Measurements from ENCODE around the gene ZFYVE28.
"Not testable (repeated sequence)": the region's sequence is repeated elsewhere in the genome, so short reads cannot be mapped to it uniquely, and the experiment has no call there.

Gene ZFYVE28

GRCh38 chr4:2289955-2290333 is 128.5 kb downstream of the ZFYVE28 start:
- DNase-seq (ENCODE audit: low read depth in 2 of 2): no peak

DNA sequence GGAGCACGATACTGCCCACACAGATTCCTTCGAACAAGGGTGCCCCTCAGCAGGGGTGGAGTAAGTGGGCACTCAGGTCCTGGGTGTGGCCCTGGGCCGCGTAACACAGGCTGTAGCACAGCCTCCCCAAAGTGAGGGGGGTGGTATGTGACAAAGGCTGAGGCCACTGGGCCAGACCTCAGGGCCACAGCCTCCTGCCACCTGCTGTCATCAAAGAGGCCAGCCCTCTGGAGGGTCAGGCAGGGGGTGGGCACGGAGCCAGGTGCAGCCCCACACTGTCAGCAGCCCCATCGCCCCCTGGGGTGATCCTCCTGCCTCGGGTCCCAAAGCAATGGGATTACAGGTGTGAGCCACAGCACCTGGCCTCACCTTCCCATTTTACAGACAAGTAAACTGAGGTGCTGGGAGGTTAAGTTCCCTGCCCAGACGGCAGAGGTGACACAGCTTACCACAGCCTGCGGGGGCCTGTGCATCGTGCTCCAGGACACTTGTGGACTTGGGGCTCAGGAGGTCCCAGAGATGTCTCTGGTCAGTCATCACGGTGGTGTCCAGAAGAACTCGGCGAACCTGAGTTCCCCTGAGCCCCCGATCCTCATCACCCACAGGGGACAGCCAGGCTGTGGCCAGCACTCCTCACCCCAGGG is 129.0 kb downstream of the ZFYVE28 start:
- no peak for DNase-seq (ENCODE audit: low read depth in 2 of 2)

- no peak for DNase-seq (ENCODE audit: low read depth in 2 of 2)
Measured at GRCh38 chr4:2288051-2288541, 130.3 kb downstream of the ZFYVE28 start.

GRCh38 chr4:2287594-2287915 is 130.9 kb downstream of the ZFYVE28 start:
- DNase-seq (ENCODE audit: low read depth in 2 of 2): no peak

DNA sequence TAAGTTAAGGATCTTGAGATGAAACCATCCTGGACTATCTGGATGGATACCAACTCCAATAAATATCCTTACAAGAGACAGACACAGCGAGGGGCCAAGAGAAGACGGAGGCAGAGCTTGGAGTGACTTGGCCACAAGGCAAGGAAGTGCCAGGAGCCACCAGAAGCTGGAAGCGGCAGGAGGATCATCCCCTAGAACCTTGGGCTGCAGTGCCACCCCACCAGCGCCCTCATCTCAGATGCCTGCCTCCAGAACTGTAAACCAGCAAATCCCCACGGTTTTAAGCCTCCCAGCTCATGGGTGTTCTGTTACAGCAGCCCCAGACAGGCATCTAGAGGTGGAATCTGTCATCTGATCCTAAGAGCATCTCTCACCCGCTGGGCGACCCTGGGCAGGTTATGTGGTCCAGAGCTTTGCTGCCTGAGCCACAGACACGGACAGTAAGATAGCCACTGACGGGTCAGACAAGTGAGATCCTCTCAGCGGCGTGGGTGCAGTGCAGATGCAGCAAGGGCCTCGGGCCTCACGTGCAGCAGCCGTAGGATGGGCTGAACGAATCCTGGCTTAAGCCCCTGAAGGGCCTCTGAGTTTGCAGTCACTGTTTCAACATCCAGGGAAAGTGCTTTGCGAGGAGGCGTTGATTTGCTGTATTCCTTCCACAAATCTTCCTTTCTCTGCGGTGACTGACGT is 131.4 kb downstream of the ZFYVE28 start:
- DNase-seq (ENCODE audit: low read depth in 2 of 2): no peak

DNA sequence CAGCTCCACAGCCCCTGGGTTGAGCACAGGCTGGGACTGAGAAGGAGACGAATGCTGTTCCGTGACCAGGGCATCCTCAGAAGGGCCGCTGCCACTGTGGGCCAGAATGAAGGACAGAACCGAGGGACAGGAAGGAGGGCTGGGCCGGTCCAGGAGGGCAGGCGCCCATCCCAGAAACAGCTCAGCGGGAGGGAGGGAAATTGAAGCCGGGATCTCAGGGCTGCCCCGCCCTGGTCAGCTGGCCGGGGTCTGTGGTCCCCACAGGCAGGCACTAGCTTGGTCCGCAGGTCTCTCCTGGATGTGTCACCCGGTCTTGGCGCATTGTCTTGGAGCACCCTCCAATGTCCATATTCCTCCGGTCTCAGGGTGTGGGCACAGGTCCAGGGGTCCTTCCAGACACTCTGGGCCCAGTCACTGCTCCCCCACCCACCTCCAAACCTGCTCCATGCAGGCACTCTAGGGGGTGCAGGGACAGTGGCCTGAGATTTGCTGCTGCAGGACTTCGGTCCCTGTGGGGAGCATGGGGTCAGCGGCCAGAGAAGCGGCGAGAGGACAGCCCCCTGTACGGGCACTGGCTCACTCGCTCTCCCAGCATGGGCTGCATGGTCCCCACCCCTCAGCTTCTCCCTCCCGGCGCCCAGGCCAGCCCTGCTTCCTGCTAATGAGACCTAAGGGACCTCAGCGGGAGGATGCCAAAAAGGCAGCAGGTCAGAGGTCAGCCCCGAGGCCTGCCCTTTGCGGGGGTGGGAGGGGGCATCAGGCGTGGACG is 132.6 kb downstream of the ZFYVE28 start:
- no peak for DNase-seq (ENCODE audit: low read depth in 2 of 2)

- peak; percentile 23 to 26 for DNase-seq (ENCODE audit: low read depth in 2 of 2)
Measured at GRCh38 chr4:2284934-2285612, 133.4 kb downstream of the ZFYVE28 start.

GRCh38 chr4:2284161-2284933 is 134.1 kb downstream of the ZFYVE28 start:
- DNase-seq (ENCODE audit: low read depth in 2 of 2): no peak

GRCh38 chr4:2283199-2283711 is 135.2 kb downstream of the ZFYVE28 start:
- DNase-seq (ENCODE audit: low read depth in 2 of 2): no peak

- no peak for DNase-seq (ENCODE audit: low read depth in 2 of 2)
Measured at GRCh38 chr4:2281575-2282343, 136.7 kb downstream of the ZFYVE28 start.

GRCh38 chr4:2280531-2281300 is 137.7 kb downstream of the ZFYVE28 start:
- no peak for DNase-seq (ENCODE audit: low read depth in 2 of 2)

DNA sequence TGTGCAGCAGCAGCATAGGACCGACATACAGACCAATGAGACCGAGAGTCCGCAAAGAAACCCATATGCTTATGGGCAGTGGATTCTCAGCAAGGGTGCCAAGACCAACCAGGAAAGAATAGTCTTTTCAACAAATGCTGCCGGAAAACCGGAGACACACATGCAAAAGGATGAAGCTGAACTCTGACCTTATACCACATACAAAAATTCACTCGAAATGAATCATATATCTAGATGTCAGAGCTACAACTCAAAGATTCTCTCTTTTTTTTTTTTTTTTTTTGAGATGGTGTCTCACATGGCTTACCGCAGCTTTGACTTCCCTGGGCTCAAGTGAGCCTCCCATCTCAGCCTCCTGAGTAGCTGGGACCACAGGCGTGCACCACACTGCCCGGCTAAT is 140.5 kb downstream of the ZFYVE28 start:
- no peak for DNase-seq (ENCODE audit: low read depth in 2 of 2)

DNA sequence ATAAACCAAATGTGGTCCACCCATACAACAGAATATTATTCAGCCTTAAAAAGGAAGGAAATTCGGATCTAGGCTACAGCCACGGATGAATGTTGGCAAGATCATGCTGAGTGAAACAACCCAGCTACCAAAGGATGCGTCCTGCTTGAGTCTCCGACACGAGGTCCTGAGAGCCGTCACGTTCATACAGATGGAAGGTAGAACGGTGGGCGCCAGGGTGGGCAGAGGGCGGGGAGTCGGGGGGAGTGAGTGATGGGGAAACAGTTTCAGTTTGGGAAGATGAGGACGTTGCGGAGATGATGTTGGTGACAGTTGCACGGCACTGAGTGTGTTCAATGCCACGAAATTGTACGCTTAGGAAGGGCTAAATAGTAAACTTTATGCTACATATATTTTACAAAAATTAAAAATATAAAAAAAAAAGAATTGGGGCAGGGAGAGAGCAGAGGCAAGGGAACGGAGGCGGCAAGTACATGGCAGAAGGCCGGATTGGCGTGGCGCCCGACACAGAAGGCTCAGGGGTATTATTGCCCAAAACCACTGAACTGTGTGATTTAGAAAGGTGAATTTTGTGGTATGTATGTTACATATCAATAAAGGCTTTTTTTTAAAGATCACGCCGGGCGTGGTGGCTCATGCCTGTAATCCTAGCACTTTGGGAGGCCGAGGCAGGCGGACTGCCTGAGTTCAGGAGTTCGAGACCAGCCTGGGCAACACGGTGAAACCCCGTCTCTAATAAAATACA is 141.7 kb downstream of the ZFYVE28 start:
- DNase-seq (ENCODE audit: low read depth in 2 of 2): no peak

DNA sequence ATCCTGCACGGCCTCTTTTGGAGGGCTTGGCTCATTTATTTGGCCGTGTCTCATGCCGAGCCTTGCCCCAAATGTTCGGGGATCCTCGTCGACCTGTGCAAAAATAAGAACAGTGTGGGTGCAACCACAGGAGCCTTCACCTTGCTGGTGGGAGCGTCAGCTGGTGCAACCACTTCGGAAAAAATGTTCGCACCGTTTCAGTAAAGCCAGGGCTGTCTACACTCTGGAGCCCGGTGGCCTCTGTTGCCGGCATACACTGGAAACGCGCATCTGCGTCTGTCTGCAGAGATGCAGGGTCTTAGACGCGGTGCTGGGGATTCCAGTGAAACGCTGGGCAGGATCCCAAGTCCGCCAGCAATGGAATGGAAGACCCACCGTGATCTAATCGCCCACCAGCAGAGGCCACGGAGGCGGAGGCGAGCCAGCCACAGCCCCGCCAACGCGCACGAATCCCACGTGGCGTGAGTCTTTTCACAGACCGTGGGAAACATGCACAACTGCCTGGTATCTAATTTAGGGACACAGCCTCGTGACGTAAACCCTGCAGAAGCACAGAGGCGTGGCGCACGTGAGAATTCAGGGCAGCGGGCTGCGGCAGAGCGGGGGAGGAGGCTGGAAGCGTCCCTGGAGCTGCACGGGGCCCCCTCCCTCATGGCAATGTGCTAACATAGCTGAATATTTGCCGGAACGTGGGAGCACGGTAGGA is 142.7 kb downstream of the ZFYVE28 start:
- no peak for DNase-seq (ENCODE audit: low read depth in 2 of 2)

GRCh38 chr4:2275044-2275397 is 143.4 kb downstream of the ZFYVE28 start:
- not testable (repeated sequence) for DNase-seq (ENCODE audit: low read depth in 2 of 2)

DNA sequence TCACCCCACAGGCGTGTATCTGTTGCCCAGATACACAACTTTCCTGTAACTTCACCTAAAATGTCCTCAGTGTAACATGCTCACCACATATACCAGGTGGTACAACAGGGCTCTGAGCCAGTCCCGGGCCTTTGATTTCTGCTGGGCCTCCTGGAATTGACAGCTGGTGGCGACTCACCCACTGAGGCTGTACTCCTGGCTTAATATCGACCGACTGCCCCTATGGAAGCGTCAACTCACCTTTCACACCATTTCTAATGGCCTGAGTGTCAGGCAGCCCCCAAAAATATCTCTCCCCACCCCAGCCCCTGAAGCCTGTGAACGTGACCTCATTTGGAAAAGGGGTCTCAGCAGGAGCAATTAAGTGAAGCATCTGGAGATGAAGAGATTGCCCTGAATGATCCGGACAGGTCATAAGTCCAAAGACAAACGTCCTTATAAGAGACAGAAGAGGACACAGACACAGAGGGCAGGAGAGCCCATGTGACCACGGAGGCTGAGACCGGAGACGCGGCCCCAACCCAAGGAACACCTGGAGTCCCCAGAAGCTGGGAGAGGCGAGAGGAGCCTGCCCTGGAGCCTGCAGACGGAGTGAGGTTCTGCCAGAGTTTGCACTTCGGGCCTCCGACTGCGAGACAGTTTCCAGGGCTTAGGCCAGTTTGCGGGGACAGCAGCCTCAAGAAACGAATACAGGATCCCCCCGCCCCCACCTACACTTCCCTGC is 144.0 kb downstream of the ZFYVE28 start:
- DNase-seq (ENCODE audit: low read depth in 2 of 2): no peak

DNA sequence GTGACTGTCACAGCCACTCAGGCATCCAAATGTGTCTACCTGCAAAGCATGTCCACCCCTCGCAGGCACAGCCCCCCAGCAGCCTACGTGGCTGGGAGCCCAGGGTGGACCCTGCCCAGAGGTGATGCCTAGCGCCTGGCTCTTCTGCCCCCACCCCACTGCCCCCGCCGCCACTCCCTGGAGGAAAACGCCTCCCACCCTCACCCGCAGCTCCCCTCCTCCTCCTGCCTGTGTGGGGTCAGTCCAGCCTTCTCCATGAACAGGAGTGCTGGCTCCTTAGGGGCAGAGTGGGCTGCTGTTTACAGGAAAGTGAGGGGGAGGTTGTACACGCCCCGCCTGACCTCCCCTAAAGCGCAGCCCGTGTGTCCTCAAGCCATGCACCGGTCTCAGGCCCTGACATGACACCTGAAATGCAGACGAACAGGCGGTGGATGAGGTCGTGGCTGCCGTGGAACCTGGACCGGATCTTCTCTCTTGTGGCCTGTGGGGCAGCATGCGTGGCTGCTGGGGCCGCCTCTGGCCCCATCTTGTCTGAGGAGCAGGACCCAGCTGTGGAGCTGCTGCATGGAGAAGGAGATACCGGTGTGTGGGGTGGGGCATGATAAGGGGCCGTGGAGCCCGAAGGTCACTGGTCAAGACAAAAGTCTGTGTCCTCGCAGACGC is 144.7 kb downstream of the ZFYVE28 start:
- no peak for DNase-seq (ENCODE audit: low read depth in 2 of 2)
